ENCODE data around the gene TBCEL. TPM values are rescaled to one million over a fixed set of nuclear protein-coding genes. Genes with fewer than 3 reads are reported as not detected.
A peak's percentile ranks its signal among the peaks of the same experiment; 100 is the strongest.
"Not testable (repeated sequence)": the region's sequence is repeated elsewhere in the genome, so short reads cannot be mapped to it uniquely, and the experiment has no call there.

Gene TBCEL
- total RNA-seq, 1 experiment from 2014 or later, result 17.2 TPM

DNA sequence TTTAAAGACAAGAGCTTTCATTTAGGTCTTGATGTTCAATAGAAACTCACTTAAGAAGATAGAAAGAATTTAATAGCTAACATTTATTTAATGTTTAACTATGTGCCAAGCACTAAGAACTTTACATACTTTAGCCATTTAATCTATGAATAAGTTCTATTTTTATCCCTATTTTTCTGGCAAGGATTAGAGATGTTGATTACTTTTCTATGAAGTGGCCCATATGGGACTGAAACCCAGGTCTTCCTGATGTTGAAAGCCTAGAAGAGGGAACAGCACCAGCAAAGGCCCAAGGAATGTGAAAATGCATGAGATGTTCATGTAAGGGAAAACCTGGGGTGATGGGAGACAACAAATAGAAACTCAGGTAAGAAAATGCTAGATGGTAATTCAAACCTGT, 15.4 kb upstream of the TBCEL start:
- TF ChIP-seq, protein P1, sequence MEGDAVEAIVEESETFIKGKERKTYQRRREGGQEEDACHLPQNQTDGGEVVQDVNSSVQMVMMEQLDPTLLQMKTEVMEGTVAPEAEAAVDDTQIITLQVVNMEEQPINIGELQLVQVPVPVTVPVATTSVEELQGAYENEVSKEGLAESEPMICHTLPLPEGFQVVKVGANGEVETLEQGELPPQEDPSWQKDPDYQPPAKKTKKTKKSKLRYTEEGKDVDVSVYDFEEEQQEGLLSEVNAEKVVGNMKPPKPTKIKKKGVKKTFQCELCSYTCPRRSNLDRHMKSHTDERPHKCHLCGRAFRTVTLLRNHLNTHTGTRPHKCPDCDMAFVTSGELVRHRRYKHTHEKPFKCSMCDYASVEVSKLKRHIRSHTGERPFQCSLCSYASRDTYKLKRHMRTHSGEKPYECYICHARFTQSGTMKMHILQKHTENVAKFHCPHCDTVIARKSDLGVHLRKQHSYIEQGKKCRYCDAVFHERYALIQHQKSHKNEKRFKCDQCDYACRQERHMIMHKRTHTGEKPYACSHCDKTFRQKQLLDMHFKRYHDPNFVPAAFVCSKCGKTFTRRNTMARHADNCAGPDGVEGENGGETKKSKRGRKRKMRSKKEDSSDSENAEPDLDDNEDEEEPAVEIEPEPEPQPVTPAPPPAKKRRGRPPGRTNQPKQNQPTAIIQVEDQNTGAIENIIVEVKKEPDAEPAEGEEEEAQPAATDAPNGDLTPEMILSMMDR (IDR thresholded peaks at IDR 0.05; ENCODE audit: unreplicated experiment), result no peak
- H3K4me3 Mint-ChIP-seq (ENCODE audit: unreplicated experiment), result no peak overlapping the region
- H3K27ac Mint-ChIP-seq (ENCODE audit: low read depth, unreplicated experiment), result no peak overlapping the region
- peaks cover 39% of the 10 kb centered on the region for H3K27me3 Mint-ChIP-seq (ENCODE audit: insufficient read depth, unreplicated experiment)
- H3K36me3 Mint-ChIP-seq (ENCODE audit: insufficient read depth, unreplicated experiment), result no peaks in the 10 kb centered on the region
- no peaks in the 10 kb centered on the region for H3K4me1 Mint-ChIP-seq (ENCODE audit: insufficient read depth, unreplicated experiment)
- ChIA-PET CTCF (interaction anchor here (0.7 kb wide), 1 partner anchor 1208 kb away, joined by 3 read pairs; no protein-coding TSS in a partner anchor), POLR2A (no interaction called here)
- intact Hi-C loops (cut with micrococcal nuclease), result no loop called here
- BruUV-seq (replicated peaks), result no TSS peak
- no peak for DNase-seq (ENCODE audit: unreplicated experiment)
- H3K9me3 Mint-ChIP-seq (ENCODE audit: unreplicated experiment), result peaks cover 6% of the 10 kb centered on the region

DNA sequence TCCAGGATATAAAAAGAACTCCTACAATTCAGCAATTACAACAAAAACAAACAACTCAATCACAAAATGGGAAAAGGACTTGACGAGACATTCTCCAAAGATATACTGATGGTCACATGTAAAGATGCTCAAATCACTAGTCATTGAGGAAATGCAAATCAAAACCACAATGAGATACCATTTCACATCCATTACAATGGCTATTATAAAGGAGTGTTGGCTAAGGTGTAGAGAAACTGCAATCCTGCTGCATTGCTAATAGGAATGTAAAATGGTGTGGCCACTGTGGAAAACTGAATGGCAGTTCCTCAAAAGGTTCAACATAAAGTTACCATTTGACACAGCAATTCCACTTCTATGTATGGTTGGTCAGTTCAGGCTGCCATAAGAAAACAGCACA, 11.8 kb upstream of the TBCEL start:
- TF ChIP-seq, protein P1 (IDR thresholded peaks at IDR 0.05; ENCODE audit: unreplicated experiment), result no peak
- H3K36me3 Mint-ChIP-seq (ENCODE audit: insufficient read depth, unreplicated experiment), result no peaks in the 10 kb centered on the region
- peaks cover 46% of the 10 kb centered on the region for H3K27me3 Mint-ChIP-seq (ENCODE audit: insufficient read depth, unreplicated experiment)
- peaks cover 6% of the 10 kb centered on the region for H3K9me3 Mint-ChIP-seq (ENCODE audit: unreplicated experiment)
- intact Hi-C loops (cut with micrococcal nuclease), result no loop called here
- ChIA-PET POLR2A (interaction anchor here (0.7 kb wide), 1 partner anchor 399 kb away, joined by 3 read pairs; no protein-coding TSS in a partner anchor), CTCF (no interaction called here)
- H3K4me3 Mint-ChIP-seq (ENCODE audit: unreplicated experiment), result no peak overlapping the region
- DNase-seq (ENCODE audit: unreplicated experiment), result no peak
- H3K27ac Mint-ChIP-seq (ENCODE audit: low read depth, unreplicated experiment), result no peak overlapping the region
- H3K4me1 Mint-ChIP-seq (ENCODE audit: insufficient read depth, unreplicated experiment), result no peaks in the 10 kb centered on the region
- BruUV-seq (replicated peaks), result no TSS peak

DNA sequence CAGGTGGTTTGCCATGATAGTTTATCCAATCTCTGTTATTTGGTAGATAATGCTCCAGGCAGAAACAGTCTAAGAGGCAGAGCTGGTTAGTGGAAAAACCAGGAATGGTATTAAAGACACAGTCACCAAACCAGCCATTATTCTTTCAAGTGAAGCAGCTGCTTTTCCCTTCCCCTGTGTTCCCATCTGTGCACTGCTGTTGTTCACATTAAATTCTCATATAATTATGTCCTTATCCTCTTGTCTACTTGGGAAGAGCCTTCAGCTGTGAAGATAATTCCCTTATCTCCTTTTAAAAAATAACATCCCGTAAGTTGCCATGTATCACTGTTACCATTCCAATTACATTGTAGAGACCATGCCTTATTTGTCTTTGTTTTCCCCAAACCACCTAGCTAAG, 5.2 kb upstream of the TBCEL start:
- no TSS peak for BruUV-seq (replicated peaks)
- H3K9me3 Mint-ChIP-seq (ENCODE audit: unreplicated experiment), result no peaks in the 10 kb centered on the region
- no peaks in the 10 kb centered on the region for H3K36me3 Mint-ChIP-seq (ENCODE audit: insufficient read depth, unreplicated experiment)
- POLR2A ChIA-PET, result interaction anchor here (0.9 kb wide), 1 partner anchor 9 kb away, joined by 3 read pairs; no protein-coding TSS in a partner anchor
- TF ChIP-seq, protein P1 (IDR thresholded peaks at IDR 0.05; ENCODE audit: unreplicated experiment), result no peak
- intact Hi-C loops (cut with micrococcal nuclease), result no loop called here
- CTCF ChIA-PET, result no interaction called here
- no peak overlapping the region for H3K27ac Mint-ChIP-seq (ENCODE audit: low read depth, unreplicated experiment)
- H3K4me3 Mint-ChIP-seq (ENCODE audit: unreplicated experiment), result no peak overlapping the region
- no peak for DNase-seq (ENCODE audit: unreplicated experiment)
- peaks cover 55% of the 10 kb centered on the region for H3K27me3 Mint-ChIP-seq (ENCODE audit: insufficient read depth, unreplicated experiment)
- peaks cover 8% of the 10 kb centered on the region for H3K4me1 Mint-ChIP-seq (ENCODE audit: insufficient read depth, unreplicated experiment)

DNA sequence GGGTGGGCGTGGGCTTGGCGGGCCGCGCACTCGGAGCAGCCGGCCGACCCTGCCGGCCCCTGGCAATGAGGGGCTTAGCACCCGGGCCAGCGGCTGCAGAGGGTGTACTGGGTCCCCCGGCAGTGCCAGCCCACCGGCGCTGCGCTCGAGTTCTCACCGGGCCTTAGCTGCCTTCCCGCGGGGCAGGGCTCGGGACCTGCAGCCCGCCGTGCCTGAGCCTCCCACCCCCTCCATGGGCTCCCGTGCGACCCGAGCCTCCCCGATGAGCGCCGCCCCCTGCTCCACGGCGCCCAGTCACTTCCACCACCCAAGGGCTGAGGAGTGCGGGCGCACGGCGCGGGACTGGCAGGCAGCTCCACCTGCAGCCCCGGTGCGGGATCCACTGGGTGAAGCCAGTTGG, 2.2 kb upstream of the TBCEL start:
- Mint-ChIP-seq H3K27me3 (ENCODE audit: insufficient read depth, unreplicated experiment) (peaks cover 39% of the 10 kb centered on the region), H3K4me1 (ENCODE audit: insufficient read depth, unreplicated experiment) (peaks cover 23% of the 10 kb centered on the region)
- DNase-seq (ENCODE audit: unreplicated experiment); BruUV-seq (replicated peaks); intact Hi-C loops (cut with micrococcal nuclease); H3K27ac Mint-ChIP-seq (ENCODE audit: low read depth, unreplicated experiment); CTCF ChIA-PET; POLR2A ChIA-PET; H3K36me3 Mint-ChIP-seq (ENCODE audit: insufficient read depth, unreplicated experiment); H3K4me3 Mint-ChIP-seq (ENCODE audit: unreplicated experiment); H3K9me3 Mint-ChIP-seq (ENCODE audit: unreplicated experiment): not testable (repeated sequence)

DNA sequence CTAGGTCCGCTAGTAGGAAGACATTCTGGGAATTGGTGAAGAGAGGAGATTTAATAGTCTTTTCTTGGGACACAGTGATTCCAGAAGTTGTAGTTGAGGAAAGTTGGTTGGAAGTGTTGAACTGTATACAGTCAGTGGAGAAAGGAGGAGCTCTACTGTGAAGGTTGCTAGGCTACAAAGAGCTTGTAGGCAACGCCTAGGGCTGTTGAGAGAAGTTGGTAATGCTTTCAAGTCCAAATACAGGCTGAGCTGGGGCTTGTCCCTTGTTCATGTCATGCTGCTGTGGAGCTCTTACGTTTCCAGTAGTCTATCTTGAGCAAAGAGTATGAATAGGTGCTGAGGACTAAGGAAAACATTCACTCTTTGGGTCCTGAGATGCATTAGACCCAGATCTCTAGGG, 1.1 kb downstream of the TBCEL start:
- Mint-ChIP-seq H3K9me3 (ENCODE audit: unreplicated experiment) (no peaks in the 10 kb centered on the region), H3K36me3 (ENCODE audit: insufficient read depth, unreplicated experiment) (no peaks in the 10 kb centered on the region), H3K27me3 (ENCODE audit: insufficient read depth, unreplicated experiment) (peaks cover 6% of the 10 kb centered on the region), H3K4me1 (ENCODE audit: insufficient read depth, unreplicated experiment) (peaks cover 29% of the 10 kb centered on the region), H3K27ac (ENCODE audit: low read depth, unreplicated experiment) (peak overlapping the region; percentile 90), H3K4me3 (ENCODE audit: unreplicated experiment) (peak overlapping the region; percentile 76)
- peak; percentile 4 for DNase-seq (ENCODE audit: unreplicated experiment)
- CTCF ChIA-PET, result interaction anchor here (0.6 to 0.7 kb wide), 2 partner anchors 70 to 214 kb away, joined by 3 to 4 read pairs; no protein-coding TSS in a partner anchor
- intact Hi-C loops (cut with micrococcal nuclease), result no loop called here
- no TSS peak for BruUV-seq (replicated peaks)
- TF ChIP-seq, protein P1 (IDR thresholded peaks at IDR 0.05; ENCODE audit: unreplicated experiment), result no peak
- POLR2A ChIA-PET, result interaction anchor here (0.6 to 1.6 kb wide), 4 partner anchors 9 to 689 kb away, joined by 3 to 12 read pairs (median 4); partner anchors contain the start of gene ARHGEF12

Measured in MCF 10A (cell line).